Measurements from ENCODE around the gene ATG4B.
"Not testable (repeated sequence)": the region's sequence is repeated elsewhere in the genome, so short reads cannot be mapped to it uniquely, and the experiment has no call there.

Gene ATG4B

GRCh38 chr2:241637018-241637794 lies at the start of gene ATG4B, which contains the start of gene THAP4:
Gene ATG4B (plus strand): TSS chr2:241637693. CDS start chr2:241637715, 22 bp downstream.
Gene THAP4 (minus strand): TSS chr2:241637158. CDS start chr2:241637017, 141 bp downstream.
- DNase-seq, result peak; percentile 84

GRCh38 chr2:241589863-241590262 lies 47.6 kb upstream of the ATG4B start:
- not testable (repeated sequence) for DNase-seq

GRCh38 chr2:241590496-241591455 lies 46.7 kb upstream of the ATG4B start:
- DNase-seq, result not testable (repeated sequence)

GRCh38 chr2:241592126-241592845 lies 45.2 kb upstream of the ATG4B start:
- DNase-seq, result no peak

- DNase-seq, result no peak
Observed at GRCh38 chr2:241593271-241593670, 44.2 kb upstream of the ATG4B start.

- DNase-seq, result no peak
Observed at GRCh38 chr2:241595600-241596140, 41.8 kb upstream of the ATG4B start.

- DNase-seq, result no peak
Observed at GRCh38 chr2:241597561-241597960, 39.9 kb upstream of the ATG4B start.

- DNase-seq, result no peak
Observed at GRCh38 chr2:241598061-241598460, 39.4 kb upstream of the ATG4B start.

- DNase-seq, result no peak
Observed at GRCh38 chr2:241598487-241598886, 39.0 kb upstream of the ATG4B start.

GRCh38 chr2:241599615-241600014 lies 37.9 kb upstream of the ATG4B start:
- no peak for DNase-seq

GRCh38 chr2:241601841-241602240 lies 35.7 kb upstream of the ATG4B start:
- DNase-seq, result no peak

GRCh38 chr2:241602720-241603119 lies 34.8 kb upstream of the ATG4B start:
- DNase-seq, result no peak

GRCh38 chr2:241603686-241604085 lies 33.8 kb upstream of the ATG4B start:
- no peak for DNase-seq

GRCh38 chr2:241606186-241606585 lies 31.3 kb upstream of the ATG4B start:
- DNase-seq, result no peak

GRCh38 chr2:241607162-241607885 lies 30.2 kb upstream of the ATG4B start:
- DNase-seq, result no peak

- DNase-seq, result no peak
Observed at GRCh38 chr2:241608881-241609280, 28.6 kb upstream of the ATG4B start.

GRCh38 chr2:241609859-241610793 lies 27.4 kb upstream of the ATG4B start:
- DNase-seq, result peak; percentile 59

GRCh38 chr2:241611062-241611461 lies 26.4 kb upstream of the ATG4B start:
- DNase-seq, result no peak

- DNase-seq, result no peak
Observed at GRCh38 chr2:241612156-241613016, 25.1 kb upstream of the ATG4B start.

Data from NCI-H526 treated with DMSO at 0.1 percent for 48 hours (cell line).